HEK293 (cell line): ENCODE data around the gene WDR38.

Source experiments
- BCL11A ChIP-seq: fragments of 450-650 bp; formaldehyde crosslinking; IDR thresholded peaks from 2 replicates; pipeline ENCODE4 v1.5.1; 2016; ENCODE audit warnings: low read depth, missing biosample characterization, missing genetic modification characterization
- CTCF ChIP-seq: fragments of 450-650 bp; formaldehyde crosslinking; IDR thresholded peaks from 2 replicates; pipeline ENCODE4 v1.5.1; 2016; ENCODE audit warnings: missing biosample characterization, missing genetic modification characterization
- MYNN ChIP-seq: fragments of 450-650 bp; formaldehyde crosslinking; IDR thresholded peaks from 2 replicates; pipeline ENCODE4 v1.5.1; 2016; ENCODE audit warnings: missing biosample characterization, missing genetic modification characterization, borderline replicate concordance
- ZBTB11 ChIP-seq: fragments of 450-650 bp; formaldehyde crosslinking; conservative IDR thresholded peaks from 2 replicates; pipeline ENCODE4 v1.5.1; 2016; ENCODE audit warnings: low read depth, missing biosample characterization, missing genetic modification characterization
- ZBTB17 ChIP-seq: fragments of 450-650 bp; formaldehyde crosslinking; IDR thresholded peaks from 2 replicates; pipeline ENCODE4 v1.5.1; 2016; ENCODE audit warnings: missing biosample characterization, missing genetic modification characterization
- ZFHX2 ChIP-seq: fragments of 450-650 bp; formaldehyde crosslinking; conservative IDR thresholded peaks from 2 replicates; pipeline ENCODE4 v1.5.1; 2016; ENCODE audit warnings: missing biosample characterization, missing genetic modification characterization
- ZNF311 ChIP-seq: fragments of 450-650 bp; formaldehyde crosslinking; IDR thresholded peaks from 2 replicates; pipeline ENCODE4 v1.5.1; 2017; ENCODE audit warnings: missing biosample characterization, missing genetic modification characterization, borderline replicate concordance
- ZNF518A ChIP-seq: fragments of 450-650 bp; formaldehyde crosslinking; conservative IDR thresholded peaks from 2 replicates; pipeline ENCODE4 v1.5.1; 2016; ENCODE audit warnings: low read depth, missing biosample characterization, missing genetic modification characterization
- ZNF585B ChIP-seq: fragments of 450-650 bp; formaldehyde crosslinking; IDR thresholded peaks from 2 replicates; pipeline ENCODE4 v1.5.1; 2016; ENCODE audit warnings: missing biosample characterization, missing genetic modification characterization

GRCh38 chr9:124809211-124809610, 44.0 kb upstream of the WDR38 start:
- TF ChIP-seq ZNF585B (tag by site-specific recombination) (no peak), ZNF518A (tag by site-specific recombination) (no peak), BCL11A (tag by site-specific recombination) (no peak), ZBTB17 (tag by site-specific recombination) (no peak), CTCF (no peak), ZFHX2 (no peak), MYNN (tag by site-specific recombination) (no peak), ZBTB11 (tag by site-specific recombination) (no peak), ZNF311 (tag by site-specific recombination) (no peak)
